Panc1 (cell line): ENCODE results near the gene NTNG1. TPM values are rescaled to one million over a fixed set of nuclear protein-coding genes. Genes with fewer than 3 reads are reported as not detected.

Experiments used
- ATAC-seq: fragments of 200-7000 bp; cut with Tn5 transposase; 2 replicates; pipeline ENCODE4 v1.9.1; 2020; ENCODE audit warnings: mild to moderate bottlenecking, moderate library complexity
- BruUV-seq: library from RNA; stranded (reverse); fragments of 400-500 nt; replicated peaks from 2 replicates; lab custom pipeline; 2021; lab: Mats Ljungman, UMichigan
- CTCF ChIA-PET: fragments of 300-600 bp; sonication (Branson Sonifier 250); formaldehyde crosslinking; loops from one replicate; lab custom pipeline; 2022; ENCODE audit warnings: antibody characterized with exemption; lab: Charles Lee
- POLR2A ChIA-PET: fragments of 300-600 bp; sonication (Branson Sonifier 250); formaldehyde crosslinking; loops from one replicate; lab custom pipeline; 2022; ENCODE audit warnings: antibody characterized with exemption; lab: Charles Lee
- DNase-seq: peaks from one replicate; pipeline ENCODE4 v3.0.0-alpha.2; 2010; ENCODE audit warnings: low read depth, low spot score
- H3K27ac ChIP-seq: 2 replicates; pipeline ENCODE4 v1.5.1; 2011; ENCODE audit warnings: mild to moderate bottlenecking, low read length, inconsistent platforms
- H3K27me3 ChIP-seq: fragments of 200-500 bp; sonication (Bioruptor generic); 2 replicates; pipeline ENCODE4 v1.6.0; 2014; ENCODE audit warnings: low read length, inconsistent platforms; ENCODE audit not compliant: control insufficient read depth, insufficient read depth
- H3K36me3 ChIP-seq: fragments of 200-500 bp; sonication (Bioruptor generic); 2 replicates; pipeline ENCODE4 v1.5.1; 2014; ENCODE audit warnings: inconsistent platforms, mild to moderate bottlenecking, low read length, moderate library complexity; ENCODE audit not compliant: control insufficient read depth, insufficient read depth
- H3K4me1 ChIP-seq: 2 replicates; pipeline ENCODE4 v1.5.1; 2011; ENCODE audit warnings: inconsistent platforms, mild to moderate bottlenecking, low read length, moderate library complexity; ENCODE audit not compliant: control insufficient read depth, insufficient read depth
- H3K4me3 ChIP-seq, 2 experiments: 2 replicates each; pipeline ENCODE4 v1.5.1; 2011 to 2012; ENCODE audit warnings: low read depth in 2 of 2, low read length in 2 of 2, mild to moderate bottlenecking in 2 of 2, inconsistent platforms in 1 of 2, moderate library complexity in 1 of 2
- H3K9me3 ChIP-seq: fragments of 200-500 bp; sonication (Bioruptor generic); 2 replicates; pipeline ENCODE4 v1.5.1; 2014; ENCODE audit warnings: low read depth, mild to moderate bottlenecking, inconsistent platforms, low read length, moderate library complexity; ENCODE audit not compliant: control insufficient read depth, insufficient read depth
- POLR2AphosphoS5 ChIP-seq: IDR thresholded peaks from 2 replicates; pipeline ENCODE4 v1.6.1; 2012; ENCODE audit warnings: mild to moderate bottlenecking, low read depth, low read length, moderate library complexity
- REST ChIP-seq, 2 experiments: IDR thresholded peaks; 2 replicates each; pipeline ENCODE4 v1.6.1; 2011 to 2012; ENCODE audit warnings: low read depth in 2 of 2, control low read depth in 1 of 2, low read length in 1 of 2, mild to moderate bottlenecking in 1 of 2, moderate library complexity in 1 of 2; ENCODE audit not compliant: insufficient read depth in 1 of 2
- SIN3A ChIP-seq: IDR thresholded peaks from 2 replicates; pipeline ENCODE4 v1.6.1; 2012; ENCODE audit warnings: low read depth, mild to moderate bottlenecking, low read length, moderate library complexity, borderline replicate concordance; ENCODE audit not compliant: insufficient read depth
- TCF7L2 ChIP-seq: IDR thresholded peaks from 2 replicates; pipeline ENCODE4 v1.6.1; 2011; ENCODE audit warnings: mild to moderate bottlenecking, low read depth, low read length, inconsistent platforms
- in situ Hi-C: cut with HindIII; loops from 2 replicates; pipeline ENCODE4 v1.10.0; 2016; ENCODE audit warnings: low sequenced_read_pairs, low pct_unique_long_range_greater_than_20kb
- intact Hi-C: fragments of 100-400 bp; cut with micrococcal nuclease; formaldehyde crosslinking; loops from one replicate; pipeline ENCODE4 v1.10.0; 2022; ENCODE audit not compliant: unreplicated experiment
- total RNA-seq: library from RNA; stranded (reverse); gene quantifications from one replicate; pipeline ENCODE4 v1.2.1, GENCODE V29; 2021; ENCODE audit not compliant: unreplicated experiment
- TF ChIP-seq, protein P1 (sequence below): fragments of 450-650 bp; IDR thresholded peaks from 2 replicates; pipeline ENCODE4 v1.5.1; 2017; ENCODE audit warnings: mild to moderate bottlenecking

NTNG1 gene
- total RNA-seq, 1 experiment from 2014 or later, result 0.13 TPM

DNA sequence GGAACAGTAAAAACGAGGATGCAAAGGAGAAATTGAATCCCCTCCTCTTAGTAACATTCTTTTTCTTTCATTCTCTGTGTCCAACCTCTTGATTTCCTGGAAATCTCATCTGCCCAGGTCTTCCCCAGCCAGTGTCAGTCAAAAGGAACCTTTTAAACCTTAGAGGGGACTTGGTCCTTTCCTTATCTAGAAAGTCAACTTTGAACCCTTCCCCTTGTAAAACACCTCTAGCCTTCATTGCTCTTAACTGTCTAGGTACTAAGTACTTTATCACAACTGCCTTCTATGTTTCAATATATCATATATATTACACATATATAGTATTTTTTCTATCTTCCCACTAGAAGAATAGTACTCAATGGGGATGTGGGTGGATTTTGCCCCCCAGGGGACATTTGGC is 282.1 kb downstream of the NTNG1 start:
- H3K9me3 ChIP-seq, result no peaks in the 10 kb centered on the region
- no peaks in the 10 kb centered on the region for H3K4me1 ChIP-seq
- in situ Hi-C loops, result no loop called here
- BruUV-seq, result no TSS peak
- DNase-seq (no peak), ATAC-seq (no peak)
- intact Hi-C loops, result no loop called here
- ChIA-PET POLR2A (no interaction called here), CTCF (no interaction called here)
- no peak overlapping the region for H3K27ac ChIP-seq
- H3K27me3 ChIP-seq, result no peaks in the 10 kb centered on the region
- H3K36me3 ChIP-seq, result no peaks in the 10 kb centered on the region
- H3K4me3 ChIP-seq, result no peak overlapping the region
- TF ChIP-seq REST (IDR thresholded peaks at IDR 0.05; ENCODE audit: insufficient read depth in 1 of 2, low read depth in 2 of 2, low read length in 1 of 2) (no peak), POLR2AphosphoS5 (no peak), SIN3A (no peak), TCF7L2 (no peak)
- TF ChIP-seq, protein P1, sequence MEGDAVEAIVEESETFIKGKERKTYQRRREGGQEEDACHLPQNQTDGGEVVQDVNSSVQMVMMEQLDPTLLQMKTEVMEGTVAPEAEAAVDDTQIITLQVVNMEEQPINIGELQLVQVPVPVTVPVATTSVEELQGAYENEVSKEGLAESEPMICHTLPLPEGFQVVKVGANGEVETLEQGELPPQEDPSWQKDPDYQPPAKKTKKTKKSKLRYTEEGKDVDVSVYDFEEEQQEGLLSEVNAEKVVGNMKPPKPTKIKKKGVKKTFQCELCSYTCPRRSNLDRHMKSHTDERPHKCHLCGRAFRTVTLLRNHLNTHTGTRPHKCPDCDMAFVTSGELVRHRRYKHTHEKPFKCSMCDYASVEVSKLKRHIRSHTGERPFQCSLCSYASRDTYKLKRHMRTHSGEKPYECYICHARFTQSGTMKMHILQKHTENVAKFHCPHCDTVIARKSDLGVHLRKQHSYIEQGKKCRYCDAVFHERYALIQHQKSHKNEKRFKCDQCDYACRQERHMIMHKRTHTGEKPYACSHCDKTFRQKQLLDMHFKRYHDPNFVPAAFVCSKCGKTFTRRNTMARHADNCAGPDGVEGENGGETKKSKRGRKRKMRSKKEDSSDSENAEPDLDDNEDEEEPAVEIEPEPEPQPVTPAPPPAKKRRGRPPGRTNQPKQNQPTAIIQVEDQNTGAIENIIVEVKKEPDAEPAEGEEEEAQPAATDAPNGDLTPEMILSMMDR, result no peak

GRCh38 chr1:107430540-107431228 is 289.8 kb downstream of the NTNG1 start:
- TF ChIP-seq REST (IDR thresholded peaks at IDR 0.05; ENCODE audit: insufficient read depth in 1 of 2, low read depth in 2 of 2, low read length in 1 of 2) (no peak), POLR2AphosphoS5 (no peak), TCF7L2 (no peak), SIN3A (no peak)
- TF ChIP-seq, protein P1, result peak; percentile 65
- Histone ChIP-seq H3K4me3 (no peak overlapping the region), H3K36me3 (no peaks in the 10 kb centered on the region), H3K9me3 (no peaks in the 10 kb centered on the region), H3K27ac (no peak overlapping the region), H3K4me1 (no peaks in the 10 kb centered on the region), H3K27me3 (no peaks in the 10 kb centered on the region)
- no TSS peak for BruUV-seq
- intact Hi-C loops (no loop called here), in situ Hi-C loops (no loop called here)
- DNase-seq (peak; percentile 4), ATAC-seq (no peak)
- CTCF ChIA-PET, result no interaction called here
- POLR2A ChIA-PET, result no interaction called here
